ENCODE measurements around the gene PBX2.
A peak's percentile ranks its signal among the peaks of the same experiment; 100 is the strongest.
"Not testable (repeated sequence)": the region's sequence is repeated elsewhere in the genome, so short reads cannot be mapped to it uniquely, and the experiment has no call there.

Gene PBX2

GRCh38 chr6:32185681-32186131, 4.3 kb downstream of the PBX2 start:
- not testable (repeated sequence) for DNase-seq

GRCh38 chr6:32184084-32184640, 5.8 kb downstream of the PBX2 start, which contains the start of gene AGER:
TSS of gene AGER (minus strand) at chr6:32184253. CDS start at chr6:32184222, 31 bp downstream.
- DNase-seq, result no peak

GRCh38 chr6:32183483-32184083, 6.4 kb downstream of the PBX2 start:
- no peak for DNase-seq

- DNase-seq, result no peak
Measured at GRCh38 chr6:32183030-32183429, 7.0 kb downstream of the PBX2 start.

- no peak for DNase-seq
Measured at GRCh38 chr6:32182555-32182981, 7.4 kb downstream of the PBX2 start.

GRCh38 chr6:32181915-32182529, 8.0 kb downstream of the PBX2 start:
- no peak for DNase-seq

- DNase-seq, result no peak
Measured at GRCh38 chr6:32181148-32181702, 8.8 kb downstream of the PBX2 start.

- DNase-seq, result no peak
Measured at GRCh38 chr6:32179766-32180405, 10.1 kb downstream of the PBX2 start.

- no peak for DNase-seq
Measured at GRCh38 chr6:32178547-32179440, 11.2 kb downstream of the PBX2 start.

GRCh38 chr6:32177788-32178546, 12.0 kb downstream of the PBX2 start, which contains the start of gene RNF5:
TSS of gene RNF5 (plus strand) at chr6:32178405. CDS start at chr6:32178512, 107 bp downstream.
- DNase-seq, result peak; percentile 98

- DNase-seq, result no peak
Measured at GRCh38 chr6:32177183-32177787, 12.7 kb downstream of the PBX2 start.

GRCh38 chr6:32176476-32177182, 13.4 kb downstream of the PBX2 start:
- no peak for DNase-seq

GRCh38 chr6:32175711-32176475, 14.1 kb downstream of the PBX2 start, which contains the start of gene AGPAT1:
TSS of gene AGPAT1 (minus strand) at chr6:32176084. CDS start at chr6:32171496, 4,588 bp downstream.
- peak; percentile 84 for DNase-seq

- DNase-seq, result no peak
Measured at GRCh38 chr6:32175322-32175710, 14.7 kb downstream of the PBX2 start.

GRCh38 chr6:32174416-32174815, 15.6 kb downstream of the PBX2 start:
- no peak for DNase-seq

- DNase-seq, result no peak
Measured at GRCh38 chr6:32173051-32173727, 16.8 kb downstream of the PBX2 start.

- no peak for DNase-seq
Measured at GRCh38 chr6:32171234-32171633, 18.8 kb downstream of the PBX2 start.

- no peak for DNase-seq
Measured at GRCh38 chr6:32170294-32170693, 19.7 kb downstream of the PBX2 start.

All from NCI-H187 treated with DMSO at 0.1 percent for 48 hours (cell line).